Liver (tissue), 9 donors: ENCODE data around the gene TAF8. TPM values are rescaled to one million over a fixed set of nuclear protein-coding genes. Genes with fewer than 3 reads are reported as not detected.

Experiments used
- DNase-seq: peaks from one replicate; pipeline ENCODE4 v3.0.0-alpha.2; 2017; ENCODE audit warnings: low spot score
- H3K27ac ChIP-seq, 2 donors: one replicate each; pipeline ENCODE4 v1.7.0; 2013; ENCODE audit warnings: inconsistent platforms in 2 of 2, low read length in 2 of 2, control low read depth in 1 of 2, low read depth in 1 of 2, mild to moderate bottlenecking in 1 of 2
- H3K27me3 ChIP-seq, 4 donors: one replicate each; pipeline versions ENCODE4 v1.6.1 to v1.7.0; 2013; ENCODE audit warnings: low read length in 3 of 4, inconsistent platforms in 1 of 4, mild to moderate bottlenecking in 1 of 4, moderate library complexity in 1 of 4; ENCODE audit not compliant: control insufficient read depth in 4 of 4, insufficient read depth in 4 of 4
- H3K36me3 ChIP-seq, 4 donors: one replicate each; pipeline versions ENCODE4 v1.6.1 to v1.7.0; 2013; ENCODE audit warnings: low read length in 3 of 4, mild to moderate bottlenecking in 3 of 4, low read depth in 1 of 4, moderate library complexity in 1 of 4; ENCODE audit not compliant: control insufficient read depth in 4 of 4, insufficient read depth in 3 of 4
- H3K4me1 ChIP-seq, 4 donors: one replicate each; pipeline versions ENCODE4 v1.6.1 to v1.7.0; 2013; ENCODE audit warnings: low read length in 3 of 4, mild to moderate bottlenecking in 3 of 4, moderate library complexity in 1 of 4; ENCODE audit not compliant: control insufficient read depth in 4 of 4, insufficient read depth in 4 of 4
- H3K4me3 ChIP-seq, 3 donors: one replicate each; pipeline versions ENCODE4 v1.6.1 to v1.7.0; 2013; ENCODE audit warnings: low read length in 3 of 3, control low read depth in 1 of 3, low read depth in 1 of 3, mild to moderate bottlenecking in 1 of 3
- H3K9ac ChIP-seq, 2 donors: one replicate each; pipeline ENCODE4 v1.7.0; 2013; ENCODE audit warnings: low read length in 2 of 2, mild to moderate bottlenecking in 2 of 2, moderate library complexity in 2 of 2, control low read depth in 1 of 2, low read depth in 1 of 2
- H3K9me3 ChIP-seq, 4 donors: one replicate each; pipeline versions ENCODE4 v1.6.1 to v1.7.0; 2013; ENCODE audit warnings: low read length in 3 of 4; ENCODE audit not compliant: control insufficient read depth in 4 of 4
- ATF3 ChIP-seq: IDR thresholded peaks from 2 replicates; pipeline ENCODE4 v1.6.1; 2016; ENCODE audit warnings: antibody characterized with exemption
- CTCF ChIP-seq: fragments of 150-350 bp; IDR thresholded peaks from 2 replicates; pipeline ENCODE4 v1.5.1; 2017; ENCODE audit warnings: improper control_type of control experiment, low read depth, low read length; ENCODE audit not compliant: missing input control
- EGR1 ChIP-seq, 2 donors: IDR thresholded peaks; 2 replicates each; pipeline ENCODE4 v1.6.1; 2016 to 2018; ENCODE audit warnings: antibody characterized with exemption in 2 of 2, low read depth in 2 of 2
- FOXA1 ChIP-seq: IDR thresholded peaks from 2 replicates; pipeline ENCODE4 v1.6.1; 2016; ENCODE audit warnings: antibody characterized with exemption
- FOXA2 ChIP-seq: IDR thresholded peaks from 2 replicates; pipeline ENCODE4 v1.6.1; 2016; ENCODE audit warnings: antibody characterized with exemption
- GABPA ChIP-seq, 2 donors: IDR thresholded peaks in 1 of 2; conservative IDR thresholded peaks in 1 of 2; 2 replicates each; pipeline ENCODE4 v1.6.1; 2016; ENCODE audit warnings: antibody characterized with exemption in 2 of 2, mild to moderate bottlenecking in 1 of 2, moderate library complexity in 1 of 2
- HNF4A ChIP-seq, 2 donors: conservative IDR thresholded peaks; 2 replicates each; pipeline ENCODE4 v1.6.1; 2016; ENCODE audit warnings: antibody characterized with exemption in 2 of 2, mild to moderate bottlenecking in 2 of 2
- HNF4G ChIP-seq: IDR thresholded peaks from 2 replicates; pipeline ENCODE4 v1.6.1; 2016; ENCODE audit warnings: antibody characterized with exemption
- JUND ChIP-seq, 2 donors: IDR thresholded peaks; 2 replicates each; pipeline ENCODE4 v1.6.1; 2016; ENCODE audit warnings: antibody characterized with exemption in 2 of 2
- MAX ChIP-seq: IDR thresholded peaks from 2 replicates; pipeline ENCODE4 v1.6.1; 2016; ENCODE audit warnings: antibody characterized with exemption
- NR2F2 ChIP-seq: IDR thresholded peaks from 2 replicates; pipeline ENCODE4 v1.6.1; 2016; ENCODE audit warnings: antibody characterized with exemption
- RAD21 ChIP-seq, 2 donors: IDR thresholded peaks; 2 replicates each; pipeline ENCODE4 v1.6.1; 2016; ENCODE audit warnings: antibody characterized with exemption in 2 of 2, mild to moderate bottlenecking in 2 of 2
- REST ChIP-seq: IDR thresholded peaks from 2 replicates; pipeline ENCODE4 v1.6.1; 2016; ENCODE audit warnings: antibody characterized with exemption, mild to moderate bottlenecking
- RXRA ChIP-seq, 2 donors: IDR thresholded peaks; 2 replicates each; pipeline ENCODE4 v1.6.1; 2017 to 2018; ENCODE audit warnings: antibody characterized with exemption in 2 of 2, mild to moderate bottlenecking in 1 of 2
- SP1 ChIP-seq: IDR thresholded peaks from 2 replicates; pipeline ENCODE4 v1.6.1; 2018; ENCODE audit warnings: antibody characterized with exemption, mild to moderate bottlenecking
- TAF1 ChIP-seq: conservative IDR thresholded peaks from 2 replicates; pipeline ENCODE4 v1.6.1; 2016; ENCODE audit warnings: antibody characterized with exemption, mild to moderate bottlenecking
- YY1 ChIP-seq: IDR thresholded peaks from 2 replicates; pipeline ENCODE4 v1.6.1; 2016; ENCODE audit warnings: antibody characterized with exemption, mild to moderate bottlenecking
- ZBTB33 ChIP-seq: IDR thresholded peaks from 2 replicates; pipeline ENCODE4 v1.6.1; 2016; ENCODE audit warnings: antibody characterized with exemption
- WGBS: extraction: QIAGEN DNeasy Blood & Tissue Kit; methylation state at CpG from one replicate; pipeline ENCODE4 v1.1.7; 2013; 5-methylcytosine and 5-hydroxymethylcytosine counted together
- polyA plus RNA-seq, 2 donors: library from polyadenylated mRNA; stranded (reverse) in 1 of 2; unstranded in 1 of 2; fragments of 200-250 nt in 1 of 2; fragments of >200 nt in 1 of 2; fragmentation: Nextera tagmentation in 1 of 2; extraction: Ambion mirVana in 1 of 2; gene quantifications; one replicate each; pipeline versions ENCODE4 v1.2.1 to v1.2.3, GENCODE V29; 2013 to 2015
- total RNA-seq, 2 donors: library from RNA; depleted of rRNA; stranded (reverse); fragments of >200 nt; gene quantifications; one replicate each; pipeline ENCODE4 v1.2.3, GENCODE V29; 2014
- donor health status: healthy.
- donor health status: healthy.
- donor health status: healthy.
- donor health status: healthy.
- donor health status: healthy.

The TAF8 gene
- total and polyA plus RNA-seq, 4 donors = 3.9 to 11.3 (median 7.4) TPM

GRCh38 chr6:42104804-42105125 is 54.4 kb downstream of the TAF8 start:
- TF ChIP-seq HNF4G (no peak), FOXA2 (no peak), FOXA1 (no peak), HNF4A (conservative IDR thresholded peaks at IDR 0.05) (no peak), RXRA (IDR thresholded peaks at IDR 0.05) (no peak), SP1 (no peak), ZBTB33 (no peak), YY1 (no peak), TAF1 (no peak), ATF3 (no peak), EGR1 (IDR thresholded peaks at IDR 0.05; ENCODE audit: low read depth in 2 of 2) (no peak), JUND (IDR thresholded peaks at IDR 0.05) (no peak), RAD21 (IDR thresholded peaks at IDR 0.05) (no peak), REST (no peak), NR2F2 (no peak), GABPA (IDR thresholded peaks at IDR 0.05 in 1 of 2, conservative IDR thresholded peaks at IDR 0.05 in 1 of 2) (no peak), CTCF (no peak), MAX (no peak)
- WGBS = 42% methylated on average over 16 of the region's 16 CpGs
- Histone ChIP-seq H3K4me1 (peaks cover 0 to 5% (median 2%) of the 10 kb centered on the region in 4 donors), H3K27me3 (no peaks in the 10 kb centered on the region), H3K27ac (no peak overlapping the region), H3K4me3 (peak overlapping the region in 1 of 3 donors; percentile 46), H3K36me3 (no peaks in the 10 kb centered on the region), H3K9ac (no peak overlapping the region), H3K9me3 (no peaks in the 10 kb centered on the region)
- DNase-seq = no peak
